Lower lobe of right lung (tissue), 2 donors: ENCODE measurements around the gene C19orf33. TPM values are rescaled to one million over a fixed set of nuclear protein-coding genes. Genes with fewer than 3 reads are reported as not detected.
"Not testable (repeated sequence)": the region's sequence is repeated elsewhere in the genome, so short reads cannot be mapped to it uniquely, and the experiment has no call there.

Experiments used
- ATAC-seq, 2 donors: fragments of 200-7000 bp; cut with Tn5 transposase; one replicate each; pipeline ENCODE4 v1.9.1; 2020 to 2022; ENCODE audit warnings: mild to moderate bottlenecking in 2 of 2, moderate library complexity in 2 of 2
- DNase-seq: peaks from one replicate; pipeline ENCODE4 v3.0.0-alpha.2; 2020
- H3K27ac ChIP-seq: fragments of 200-600 bp; one replicate; pipeline ENCODE4 v1.8.0; 2022
- H3K27me3 ChIP-seq: fragments of 200-600 bp; one replicate; pipeline ENCODE4 v1.8.0; 2022; ENCODE audit warnings: low read depth
- H3K36me3 ChIP-seq: fragments of 200-600 bp; one replicate; pipeline ENCODE4 v1.8.0; 2022; ENCODE audit warnings: mild to moderate bottlenecking
- H3K4me1 ChIP-seq: fragments of 200-600 bp; one replicate; pipeline ENCODE4 v1.8.0; 2022
- H3K4me3 ChIP-seq: fragments of 200-600 bp; one replicate; pipeline ENCODE4 v1.8.0; 2022; ENCODE audit warnings: mild to moderate bottlenecking
- H3K9me3 ChIP-seq: fragments of 200-600 bp; one replicate; pipeline ENCODE4 v1.8.0; 2022
- CTCF ChIP-seq: fragments of 200-600 bp; IDR thresholded peaks from one replicate; pipeline ENCODE4 v1.8.0; 2022; ENCODE audit warnings: antibody characterized with exemption, mild to moderate bottlenecking
- intact Hi-C: fragments of 100-400 bp; cut with DNase I; formaldehyde crosslinking; loops from one replicate; pipeline ENCODE4 v1.11.0; 2022
- total RNA-seq: library from RNA; stranded (reverse); fragmentation: NEBNext Ultra II Directional; extraction: Animal tissue kit (Norgen Biotek cat#: 25700); gene quantifications from one replicate; pipeline ENCODE4 v1.2.1, GENCODE V29; 2021
- donor health status: DM: no; HTN: yes; CAD: no; lungs with severe emphysema.

Gene C19orf33
- total RNA-seq, 1 donor from 2014 or later, result 35.6 TPM

GRCh38 chr19:38336638-38337359, 32.7 kb downstream of the C19orf33 start:
- intact Hi-C loops, result no loop called here
- Histone ChIP-seq H3K9me3 (no peaks in the 10 kb centered on the region), H3K4me3 (peak overlapping the region; percentile 65), H3K27me3 (no peaks in the 10 kb centered on the region), H3K4me1 (peaks cover 20% of the 10 kb centered on the region), H3K27ac (peak overlapping the region; percentile 82), H3K36me3 (peaks cover 4% of the 10 kb centered on the region)
- DNase-seq, result peak; percentile 99
- TF ChIP-seq CTCF, result no peak
- ATAC-seq, result peak; percentile 90 to 93

- H3K36me3 ChIP-seq, result peaks cover 4% of the 10 kb centered on the region
- no peaks in the 10 kb centered on the region for H3K27me3 ChIP-seq
- H3K4me1 ChIP-seq, result peaks cover 20% of the 10 kb centered on the region
- peak in 1 of 2 donors; percentile 30 for ATAC-seq
- H3K9me3 ChIP-seq, result no peaks in the 10 kb centered on the region
- H3K4me3 ChIP-seq, result peak overlapping the region; percentile 65
- intact Hi-C loops, result no loop called here
- TF ChIP-seq CTCF, result no peak
- no peak for DNase-seq
- peak overlapping the region; percentile 82 for H3K27ac ChIP-seq
These were observed 33.3 kb downstream of the C19orf33 start for GRCh38 chr19:38337360-38337653.

GRCh38 chr19:38339011-38339410, 35.0 kb downstream of the C19orf33 start:
- H3K4me1 ChIP-seq, result peaks cover 20% of the 10 kb centered on the region
- H3K27ac ChIP-seq, H3K36me3 ChIP-seq, DNase-seq, H3K27me3 ChIP-seq, H3K9me3 ChIP-seq, intact Hi-C loops, ATAC-seq, H3K4me3 ChIP-seq: not testable (repeated sequence)

- ATAC-seq (no peak), DNase-seq (no peak)
- Histone ChIP-seq H3K9me3 (no peaks in the 10 kb centered on the region), H3K27me3 (no peaks in the 10 kb centered on the region), H3K27ac (no peak overlapping the region), H3K4me1 (peaks cover 15% of the 10 kb centered on the region), H3K4me3 (no peak overlapping the region), H3K36me3 (peaks cover 12% of the 10 kb centered on the region)
- intact Hi-C loops, result no loop called here
- TF ChIP-seq CTCF, result no peak
These were observed 36.9 kb downstream of the C19orf33 start for GRCh38 chr19:38340927-38341326.

- Histone ChIP-seq H3K27ac (no peak overlapping the region), H3K4me1 (no peaks in the 10 kb centered on the region), H3K36me3 (peaks cover 8% of the 10 kb centered on the region), H3K27me3 (no peaks in the 10 kb centered on the region), H3K4me3 (no peak overlapping the region), H3K9me3 (no peaks in the 10 kb centered on the region)
- intact Hi-C loops, result no loop called here
- TF ChIP-seq CTCF, result no peak
- DNase-seq (no peak), ATAC-seq (no peak)
These were observed 42.8 kb downstream of the C19orf33 start for GRCh38 chr19:38346837-38347236.

GRCh38 chr19:38350883-38351282, 46.8 kb downstream of the C19orf33 start:
- no peak for ATAC-seq

More at GRCh38 chr19:38350883-38351282, 46.8 kb downstream of the C19orf33 start:
- H3K4me3 ChIP-seq, result no peak overlapping the region
- H3K4me1 ChIP-seq, result no peaks in the 10 kb centered on the region
- H3K36me3 ChIP-seq, result no peaks in the 10 kb centered on the region
- peaks cover 11% of the 10 kb centered on the region for H3K27me3 ChIP-seq
- DNase-seq, result no peak
- H3K27ac ChIP-seq, result no peak overlapping the region
- no peaks in the 10 kb centered on the region for H3K9me3 ChIP-seq
- intact Hi-C loops, result no loop called here
- TF ChIP-seq CTCF, result no peak
